HG02973 (cell line): ENCODE data around the gene PRSS48.
"Not testable (repeated sequence)": the region's sequence is repeated elsewhere in the genome, so short reads cannot be mapped to it uniquely, and the experiment has no call there.

ENCODE experiments used
- ATAC-seq: cut with Tn5 transposase; IDR thresholded peaks from one replicate; pipeline ENCODE4 v1.9.1; 2021; ENCODE audit warnings: moderate library complexity; ENCODE audit not compliant: unreplicated experiment

Gene PRSS48

GRCh38 chr4:151276787-151277562 lies at the start of gene PRSS48:
TSS of gene PRSS48 (plus strand) at chr4:151277161. CDS start at chr4:151277173, 12 bp downstream.
- ATAC-seq: no peak

GRCh38 chr4:151227172-151227571 lies 49.8 kb upstream of the PRSS48 start:
- ATAC-seq: no peak

- ATAC-seq: peak; percentile 60
Observed at GRCh38 chr4:151227731-151228130, 49.2 kb upstream of the PRSS48 start.

GRCh38 chr4:151228189-151229119 lies 48.5 kb upstream of the PRSS48 start:
- ATAC-seq: no peak

GRCh38 chr4:151231915-151232595 lies 44.9 kb upstream of the PRSS48 start:
- ATAC-seq: no peak

- ATAC-seq: no peak
Observed at GRCh38 chr4:151233600-151233999, 43.4 kb upstream of the PRSS48 start.

- ATAC-seq: not testable (repeated sequence)
Observed at GRCh38 chr4:151235373-151235772, 41.6 kb upstream of the PRSS48 start.

- ATAC-seq: no peak
Observed at GRCh38 chr4:151236036-151236435, 40.9 kb upstream of the PRSS48 start.

- ATAC-seq: no peak
Observed at GRCh38 chr4:151238477-151238876, 38.5 kb upstream of the PRSS48 start.

- ATAC-seq: no peak
Observed at GRCh38 chr4:151239608-151240007, 37.4 kb upstream of the PRSS48 start.

GRCh38 chr4:151242305-151242704 lies 34.7 kb upstream of the PRSS48 start:
- no peak for ATAC-seq

GRCh38 chr4:151246742-151247141 lies 30.2 kb upstream of the PRSS48 start:
- no peak for ATAC-seq

- no peak for ATAC-seq
Observed at GRCh38 chr4:151247395-151247794, 29.6 kb upstream of the PRSS48 start.

- no peak for ATAC-seq
Observed at GRCh38 chr4:151248519-151248918, 28.4 kb upstream of the PRSS48 start.

- ATAC-seq: no peak
Observed at GRCh38 chr4:151250706-151251105, 26.3 kb upstream of the PRSS48 start.

- ATAC-seq: no peak
Observed at GRCh38 chr4:151251603-151252304, 25.2 kb upstream of the PRSS48 start.

- ATAC-seq: not testable (repeated sequence)
Observed at GRCh38 chr4:151255226-151255625, 21.7 kb upstream of the PRSS48 start.

- ATAC-seq: not testable (repeated sequence)
Observed at GRCh38 chr4:151255680-151256079, 21.3 kb upstream of the PRSS48 start.

- no peak for ATAC-seq
Observed at GRCh38 chr4:151256134-151256533, 20.8 kb upstream of the PRSS48 start.

GRCh38 chr4:151257704-151258103 lies 19.3 kb upstream of the PRSS48 start:
- ATAC-seq: no peak

GRCh38 chr4:151259752-151260151 lies 17.2 kb upstream of the PRSS48 start:
- no peak for ATAC-seq
